Left ventricle myocardium superior (tissue), 1 donor: ENCODE measurements around the gene STK25. TPM values are rescaled to one million over a fixed set of nuclear protein-coding genes. Genes with fewer than 3 reads are reported as not detected.
"Not testable (repeated sequence)": the region's sequence is repeated elsewhere in the genome, so short reads cannot be mapped to it uniquely, and the experiment has no call there.

Experiments
- ATAC-seq: fragments of 200-7000 bp; cut with Tn5 transposase; one replicate; pipeline ENCODE4 v1.9.1; 2020; ENCODE audit warnings: mild to moderate bottlenecking, moderate library complexity
- DNase-seq: peaks from one replicate; pipeline ENCODE4 v3.0.0-alpha.2; 2020
- intact Hi-C: fragments of 100-400 bp; cut with micrococcal nuclease; formaldehyde crosslinking; loops from one replicate; pipeline ENCODE4 v1.11.0; 2022
- microRNA-seq: library from miRNA; unstranded; fragments of <30 nt; microRNA quantifications from one replicate; pipeline ENCODE4 v1.2.0, GENCODE V29; 2020; ENCODE audit warnings: borderline number of aligned reads
- total RNA-seq: library from RNA; stranded (reverse); fragmentation: NEBNext Ultra II Directional; extraction: Animal tissue kit (Norgen Biotek cat#: 25700); gene quantifications from one replicate; pipeline ENCODE4 v1.2.1, GENCODE V29; 2021
- donor health status: DM: no; HTN: yes; CAD: no; lungs with severe emphysema.

The STK25 gene
- total RNA-seq, 1 donor from 2014 or later = 99.3 TPM

GRCh38 chr2:241451840-241452506, 56.4 kb downstream of the STK25 start:
- ATAC-seq (no peak), DNase-seq (no peak)
- intact Hi-C loops = no loop called here

- DNase-seq, intact Hi-C loops, ATAC-seq: not testable (repeated sequence)
Measured at GRCh38 chr2:241450092-241450491, 58.3 kb downstream of the STK25 start.

GRCh38 chr2:241445426-241445825, 63.0 kb downstream of the STK25 start:
- no peak for ATAC-seq
- no peak for DNase-seq
- intact Hi-C loops = no loop called here

- peak; percentile 44 for DNase-seq
- intact Hi-C loops = no loop called here
- ATAC-seq = no peak
Measured at GRCh38 chr2:241443486-241444223, 64.7 kb downstream of the STK25 start.

Small RNA genes within 50 kb of the gene (microRNA-seq; reads per million reads assigned to microRNA genes)
- not detected for gene MIR3133

Other genes starting within 250 kb of the STK25 start
- gene HDLBP, start 192.9 kb downstream of the STK25 start, total RNA-seq = 420 TPM
- gene SEPTIN2, start 192.7 kb downstream of the STK25 start, total RNA-seq = 139 TPM
- 18.6 TPM for gene FARP2, start 152.3 kb downstream of the STK25 start, total RNA-seq
- 3.6 TPM for gene BOK, start 50.2 kb upstream of the STK25 start, total RNA-seq
- 84.5 TPM for gene THAP4, start 128.6 kb upstream of the STK25 start, total RNA-seq
- gene ATG4B, start 129.1 kb upstream of the STK25 start, total RNA-seq = 42.3 TPM
- 10.5 TPM for gene DTYMK, start 178.2 kb upstream of the STK25 start, total RNA-seq
- gene ING5, start 193.5 kb upstream of the STK25 start, total RNA-seq = 16.0 TPM
- gene D2HGDH, start 226.0 kb upstream of the STK25 start, total RNA-seq = 19.2 TPM